ENCODE data around the gene TUBGCP3. TPM values are rescaled to one million over a fixed set of nuclear protein-coding genes. Genes with fewer than 3 reads are reported as not detected.

TUBGCP3 gene
- total RNA-seq, 6 experiments from 2014 or later: 16.5 to 28.5 (median 25.6) TPM

GRCh38 chr13:112466132-112467058, 121.6 kb downstream of the TUBGCP3 start:
- no peak overlapping the region for H3K4me3 Mint-ChIP-seq

DNA sequence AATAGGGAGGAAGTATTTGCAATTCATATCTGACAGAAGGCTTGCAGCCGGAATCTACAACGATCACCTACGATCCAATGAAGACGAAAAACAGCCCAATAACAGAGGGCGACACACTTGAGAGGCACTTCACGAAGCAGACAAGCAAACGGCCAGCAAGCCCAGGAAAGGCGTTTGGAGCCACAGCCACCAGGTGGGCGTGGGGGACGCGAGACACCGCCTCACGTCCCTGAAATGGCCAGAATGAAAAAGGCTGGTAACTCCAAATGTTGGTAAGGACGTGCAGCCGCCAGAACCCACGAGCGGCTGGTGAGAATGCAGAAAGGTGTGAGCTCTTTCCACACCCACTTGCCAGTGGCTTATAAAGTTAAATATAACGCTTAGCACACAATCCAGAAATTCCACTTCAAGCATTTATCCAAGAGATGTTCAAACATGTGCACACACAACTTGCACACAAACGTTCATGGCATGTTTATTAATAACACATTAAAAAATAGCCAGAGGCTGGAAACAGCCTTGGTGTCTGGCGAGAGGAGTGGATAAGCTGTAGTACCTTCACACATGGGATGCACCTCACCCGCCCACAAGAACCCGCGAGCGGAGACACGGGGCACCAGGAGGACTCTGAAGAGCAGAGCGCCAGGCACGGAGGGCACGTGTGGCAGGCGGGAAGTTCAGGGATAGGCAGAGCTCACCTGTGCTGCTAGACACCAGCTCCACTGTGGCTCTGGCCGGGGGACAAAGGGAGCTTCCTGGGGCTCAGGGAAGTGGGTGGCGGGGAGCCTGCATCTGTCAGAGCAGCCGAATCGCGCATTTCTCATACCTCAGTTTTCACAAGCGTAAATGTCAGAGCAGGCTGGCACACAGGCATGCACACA, 122.5 kb downstream of the TUBGCP3 start:
- H3K9me3 Mint-ChIP-seq: no peaks in the 10 kb centered on the region; the same call in 1 of the 2 replicates
- no peak for DNase-seq
- no peak overlapping the region for H3K4me3 Mint-ChIP-seq
- peaks cover 10% of the 10 kb centered on the region for H3K27me3 Mint-ChIP-seq (ENCODE audit: insufficient read depth)
- TF ChIP-seq, protein P1, sequence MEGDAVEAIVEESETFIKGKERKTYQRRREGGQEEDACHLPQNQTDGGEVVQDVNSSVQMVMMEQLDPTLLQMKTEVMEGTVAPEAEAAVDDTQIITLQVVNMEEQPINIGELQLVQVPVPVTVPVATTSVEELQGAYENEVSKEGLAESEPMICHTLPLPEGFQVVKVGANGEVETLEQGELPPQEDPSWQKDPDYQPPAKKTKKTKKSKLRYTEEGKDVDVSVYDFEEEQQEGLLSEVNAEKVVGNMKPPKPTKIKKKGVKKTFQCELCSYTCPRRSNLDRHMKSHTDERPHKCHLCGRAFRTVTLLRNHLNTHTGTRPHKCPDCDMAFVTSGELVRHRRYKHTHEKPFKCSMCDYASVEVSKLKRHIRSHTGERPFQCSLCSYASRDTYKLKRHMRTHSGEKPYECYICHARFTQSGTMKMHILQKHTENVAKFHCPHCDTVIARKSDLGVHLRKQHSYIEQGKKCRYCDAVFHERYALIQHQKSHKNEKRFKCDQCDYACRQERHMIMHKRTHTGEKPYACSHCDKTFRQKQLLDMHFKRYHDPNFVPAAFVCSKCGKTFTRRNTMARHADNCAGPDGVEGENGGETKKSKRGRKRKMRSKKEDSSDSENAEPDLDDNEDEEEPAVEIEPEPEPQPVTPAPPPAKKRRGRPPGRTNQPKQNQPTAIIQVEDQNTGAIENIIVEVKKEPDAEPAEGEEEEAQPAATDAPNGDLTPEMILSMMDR (IDR thresholded peaks at IDR 0.05): no peak
- H3K27ac Mint-ChIP-seq: no peak overlapping the region
- H3K4me1 Mint-ChIP-seq (ENCODE audit: low read depth): no peaks in the 10 kb centered on the region
- H3K36me3 Mint-ChIP-seq (ENCODE audit: low read depth): no peaks in the 10 kb centered on the region

More at GRCh38 chr13:112466132-112467058, 121.6 kb downstream of the TUBGCP3 start:
- no peak for DNase-seq
- H3K27me3 Mint-ChIP-seq (ENCODE audit: insufficient read depth): peaks cover 6% of the 10 kb centered on the region
- H3K4me1 Mint-ChIP-seq (ENCODE audit: low read depth): no peaks in the 10 kb centered on the region
- H3K9me3 Mint-ChIP-seq: no peaks in the 10 kb centered on the region; the same call in 1 of the 2 replicates
- TF ChIP-seq, protein P1 (IDR thresholded peaks at IDR 0.05): no peak
- no peaks in the 10 kb centered on the region for H3K36me3 Mint-ChIP-seq (ENCODE audit: low read depth)
- no peak overlapping the region for H3K27ac Mint-ChIP-seq

DNA sequence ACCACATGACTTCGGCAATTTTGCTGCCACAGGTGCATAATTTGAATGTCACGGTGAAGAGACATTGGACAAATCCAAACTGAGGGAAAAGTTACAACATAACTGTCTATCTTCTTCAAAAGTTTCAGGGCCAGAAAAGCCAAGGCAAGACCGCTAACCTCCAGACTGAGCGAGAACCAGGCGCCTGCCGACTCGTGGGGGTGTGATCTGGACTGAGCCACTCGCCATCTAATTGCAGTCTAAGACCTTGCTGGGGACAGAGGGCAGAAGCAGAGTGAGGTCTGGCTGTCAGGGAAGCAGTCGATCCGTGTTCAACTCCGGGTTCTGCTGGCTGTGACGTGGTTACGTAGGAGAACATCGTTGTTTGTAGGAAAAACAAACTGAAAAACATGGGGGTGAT, 123.2 kb downstream of the TUBGCP3 start:
- H3K36me3 Mint-ChIP-seq (ENCODE audit: low read depth): no peaks in the 10 kb centered on the region
- peaks cover 10% of the 10 kb centered on the region for H3K27me3 Mint-ChIP-seq (ENCODE audit: insufficient read depth)
- TF ChIP-seq, protein P1 (IDR thresholded peaks at IDR 0.05): no peak
- H3K9me3 Mint-ChIP-seq: no peaks in the 10 kb centered on the region; the same call in 1 of the 2 replicates
- no peak overlapping the region for H3K27ac Mint-ChIP-seq
- H3K4me1 Mint-ChIP-seq (ENCODE audit: low read depth): no peaks in the 10 kb centered on the region
- H3K4me3 Mint-ChIP-seq: no peak overlapping the region
- DNase-seq: no peak

DNA sequence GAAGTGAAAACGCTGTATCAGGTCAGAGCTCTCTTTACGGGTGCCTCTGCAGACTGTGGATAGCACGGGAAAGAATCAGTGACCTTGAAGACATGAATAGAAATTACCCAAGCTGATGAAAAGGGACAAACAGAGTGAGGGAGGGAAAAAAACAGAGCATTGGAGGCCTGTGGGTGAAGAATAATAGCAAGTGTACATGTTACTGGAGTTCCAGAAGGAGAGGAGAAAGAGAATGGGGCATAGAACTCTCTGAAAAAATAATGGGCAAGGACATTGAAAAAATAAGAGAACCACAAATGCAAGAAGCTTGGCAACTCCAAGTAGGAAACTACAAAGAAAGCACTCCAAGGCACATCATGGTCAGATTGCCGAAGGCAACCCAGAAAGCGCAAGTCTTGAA, 125.5 kb downstream of the TUBGCP3 start:
- H3K9me3 Mint-ChIP-seq: no peaks in the 10 kb centered on the region; the same call in 1 of the 2 replicates
- TF ChIP-seq, protein P1 (IDR thresholded peaks at IDR 0.05): no peak
- peaks cover 13% of the 10 kb centered on the region for H3K27me3 Mint-ChIP-seq (ENCODE audit: insufficient read depth)

GRCh38 chr13:112457485-112457884, 130.5 kb downstream of the TUBGCP3 start:
- TF ChIP-seq, protein P1 (IDR thresholded peaks at IDR 0.05): no peak
- DNase-seq: no peak
- H3K4me3 Mint-ChIP-seq: no peak overlapping the region
- H3K27me3 Mint-ChIP-seq (ENCODE audit: insufficient read depth): peaks cover 23% of the 10 kb centered on the region
- H3K27ac Mint-ChIP-seq: no peak overlapping the region
- no peaks in the 10 kb centered on the region for H3K4me1 Mint-ChIP-seq (ENCODE audit: low read depth)
- no peaks in the 10 kb centered on the region for H3K36me3 Mint-ChIP-seq (ENCODE audit: low read depth)
- H3K9me3 Mint-ChIP-seq: 0 out of 2 replicates have a peak, but pooled peaks cover 9% of the 10 kb centered on the region

More for the DNA sequence above, 125.5 kb downstream of the TUBGCP3 start:
- DNase-seq: no peak
- no peaks in the 10 kb centered on the region for H3K4me1 Mint-ChIP-seq (ENCODE audit: low read depth)
- H3K27ac Mint-ChIP-seq: no peak overlapping the region
- no peaks in the 10 kb centered on the region for H3K36me3 Mint-ChIP-seq (ENCODE audit: low read depth)
- H3K4me3 Mint-ChIP-seq: no peak overlapping the region
